NCI-H748 treated with DMSO at 0.1 percent for 48 hours (cell line): ENCODE results near the gene PEX16.

Experiments
- DNase-seq: peaks from one replicate; lab custom pipeline; 2025; lab: John Stamatoyannopoulos, UW

The PEX16 gene

GRCh38 chr11:45897556-45897955 is 20.1 kb downstream of the PEX16 start:
- DNase-seq: no peak

- peak; percentile 53 for DNase-seq
These were observed 21.2 kb downstream of the PEX16 start for GRCh38 chr11:45896422-45896984.

GRCh38 chr11:45895553-45896259 is 22.0 kb downstream of the PEX16 start:
- DNase-seq: no peak

GRCh38 chr11:45894555-45895247 is 23.0 kb downstream of the PEX16 start:
- DNase-seq: no peak

GRCh38 chr11:45892856-45893255 is 24.8 kb downstream of the PEX16 start:
- no peak for DNase-seq

- DNase-seq: no peak
These were observed 26.7 kb downstream of the PEX16 start for GRCh38 chr11:45890886-45891550.

GRCh38 chr11:45889966-45890365 is 27.7 kb downstream of the PEX16 start:
- no peak for DNase-seq

- no peak for DNase-seq
These were observed 28.1 kb downstream of the PEX16 start for GRCh38 chr11:45889555-45889954.

GRCh38 chr11:45887587-45887986 is 30.1 kb downstream of the PEX16 start:
- DNase-seq: no peak

- DNase-seq: no peak
These were observed 30.7 kb downstream of the PEX16 start for GRCh38 chr11:45886816-45887520.

GRCh38 chr11:45885921-45886721 is 31.6 kb downstream of the PEX16 start:
- peak; percentile 13 for DNase-seq

- peak; percentile 58 for DNase-seq
These were observed 32.3 kb downstream of the PEX16 start, which contains the start of gene MAPK8IP1 for GRCh38 chr11:45885274-45885920. Gene MAPK8IP1 (plus strand): TSS chr11:45885651. CDS start chr11:45885821, 170 bp downstream.

- no peak for DNase-seq
These were observed 33.0 kb downstream of the PEX16 start for GRCh38 chr11:45884596-45885185.

- DNase-seq: no peak
These were observed 35.8 kb downstream of the PEX16 start for GRCh38 chr11:45881708-45882368.

GRCh38 chr11:45880772-45881570 is 36.7 kb downstream of the PEX16 start:
- DNase-seq: no peak

- DNase-seq: no peak
These were observed 37.6 kb downstream of the PEX16 start for GRCh38 chr11:45879803-45880686.

- no peak for DNase-seq
These were observed 39.8 kb downstream of the PEX16 start for GRCh38 chr11:45877845-45878244.

GRCh38 chr11:45877221-45877620 is 40.5 kb downstream of the PEX16 start:
- no peak for DNase-seq
